Measurements from ENCODE around the gene LTO1. TPM values are rescaled to one million over a fixed set of nuclear protein-coding genes. Genes with fewer than 3 reads are reported as not detected.

Gene LTO1
- total RNA-seq, 4 donors from 2014 or later: 28.3 to 131 (median 54.6) TPM

DNA sequence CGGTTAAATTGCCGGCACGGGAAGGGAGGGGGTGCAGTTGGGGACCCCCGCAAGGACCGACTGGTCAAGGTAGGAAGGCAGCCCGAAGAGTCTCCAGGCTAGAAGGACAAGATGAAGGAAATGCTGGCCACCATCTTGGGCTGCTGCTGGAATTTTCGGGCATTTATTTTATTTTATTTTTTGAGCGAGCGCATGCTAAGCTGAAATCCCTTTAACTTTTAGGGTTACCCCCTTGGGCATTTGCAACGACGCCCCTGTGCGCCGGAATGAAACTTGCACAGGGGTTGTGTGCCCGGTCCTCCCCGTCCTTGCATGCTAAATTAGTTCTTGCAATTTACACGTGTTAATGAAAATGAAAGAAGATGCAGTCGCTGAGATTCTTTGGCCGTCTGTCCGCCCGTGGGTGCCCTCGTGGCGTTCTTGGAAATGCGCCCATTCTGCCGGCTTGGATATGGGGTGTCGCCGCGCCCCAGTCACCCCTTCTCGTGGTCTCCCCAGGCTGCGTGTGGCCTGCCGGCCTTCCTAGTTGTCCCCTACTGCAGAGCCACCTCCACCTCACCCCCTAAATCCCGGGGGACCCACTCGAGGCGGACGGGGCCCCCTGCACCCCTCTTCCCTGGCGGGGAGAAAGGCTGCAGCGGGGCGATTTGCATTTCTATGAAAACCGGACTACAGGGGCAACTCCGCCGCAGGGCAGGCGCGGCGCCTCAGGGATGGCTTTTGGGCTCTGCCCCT lies 34.7 kb downstream of the LTO1 start:
- in situ Hi-C loops (cut with MboI; ENCODE audit: low pct_ligation_motif_present in 1 of 4, low pct_unique_long_range_greater_than_20kb in 1 of 4, low sequenced_read_pairs in 3 of 4) (loop anchor here in 2 of 4 donors (5.0 to 25.0 kb wide), 3 partner anchors 203 to 536 kb away; partner anchors contain the start of gene MYEOV (in 1 of the 2)), intact Hi-C loops (cut with DNase I; ENCODE audit: low total_unique reads) (no loop called here)
- H3K9me3 ChIP-seq: no peaks in the 10 kb centered on the region
- 0 to 4% methylated on average over 3 to 37 of the region's 43 CpGs for WGBS, 2 donors (ENCODE audit: low coverage in 1 of 2)
- H3K27me3 ChIP-seq: peaks cover 58% of the 10 kb centered on the region
- peak; percentile 49 for DNase-seq
- H3K27ac ChIP-seq: peak overlapping the region; percentile 82 to 89 (median 86)
- H3K4me1 ChIP-seq: peaks cover 38 to 80% (median 73%) of the 10 kb centered on the region in 4 donors
- TF ChIP-seq POLR2AphosphoS5 (IDR thresholded peaks at IDR 0.05) (no peak), EP300 (IDR thresholded peaks at IDR 0.05; ENCODE audit: low read depth) (no peak), POLR2A (IDR thresholded peaks at IDR 0.05) (no peak)
- TF ChIP-seq, protein P1, sequence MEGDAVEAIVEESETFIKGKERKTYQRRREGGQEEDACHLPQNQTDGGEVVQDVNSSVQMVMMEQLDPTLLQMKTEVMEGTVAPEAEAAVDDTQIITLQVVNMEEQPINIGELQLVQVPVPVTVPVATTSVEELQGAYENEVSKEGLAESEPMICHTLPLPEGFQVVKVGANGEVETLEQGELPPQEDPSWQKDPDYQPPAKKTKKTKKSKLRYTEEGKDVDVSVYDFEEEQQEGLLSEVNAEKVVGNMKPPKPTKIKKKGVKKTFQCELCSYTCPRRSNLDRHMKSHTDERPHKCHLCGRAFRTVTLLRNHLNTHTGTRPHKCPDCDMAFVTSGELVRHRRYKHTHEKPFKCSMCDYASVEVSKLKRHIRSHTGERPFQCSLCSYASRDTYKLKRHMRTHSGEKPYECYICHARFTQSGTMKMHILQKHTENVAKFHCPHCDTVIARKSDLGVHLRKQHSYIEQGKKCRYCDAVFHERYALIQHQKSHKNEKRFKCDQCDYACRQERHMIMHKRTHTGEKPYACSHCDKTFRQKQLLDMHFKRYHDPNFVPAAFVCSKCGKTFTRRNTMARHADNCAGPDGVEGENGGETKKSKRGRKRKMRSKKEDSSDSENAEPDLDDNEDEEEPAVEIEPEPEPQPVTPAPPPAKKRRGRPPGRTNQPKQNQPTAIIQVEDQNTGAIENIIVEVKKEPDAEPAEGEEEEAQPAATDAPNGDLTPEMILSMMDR (IDR thresholded peaks at IDR 0.05): peak in 1 of 5 experiments; percentile 8
- H3K36me3 ChIP-seq: no peaks in the 10 kb centered on the region
- peak overlapping the region; percentile 71 to 93 (median 78) for H3K4me3 ChIP-seq

DNA sequence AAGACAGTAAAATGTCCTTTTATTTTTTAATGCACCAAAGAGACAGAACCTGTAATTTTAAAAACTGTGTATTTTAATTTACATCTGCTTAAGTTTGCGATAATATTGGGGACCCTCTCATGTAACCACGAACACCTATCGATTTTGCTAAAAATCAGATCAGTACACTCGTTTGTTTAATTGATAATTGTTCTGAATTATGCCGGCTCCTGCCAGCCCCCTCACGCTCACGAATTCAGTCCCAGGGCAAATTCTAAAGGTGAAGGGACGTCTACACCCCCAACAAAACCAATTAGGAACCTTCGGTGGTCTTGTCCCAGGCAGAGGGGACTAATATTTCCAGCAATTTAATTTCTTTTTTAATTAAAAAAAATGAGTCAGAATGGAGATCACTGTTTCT lies 35.3 kb downstream of the LTO1 start:
- peaks cover 58% of the 10 kb centered on the region for H3K27me3 ChIP-seq
- WGBS, 2 donors (ENCODE audit: low coverage in 1 of 2): 10 to 17% methylated on average over 2 to 9 of the region's 9 CpGs
- H3K27ac ChIP-seq: no peak overlapping the region
- H3K4me3 ChIP-seq: no peak overlapping the region
- peaks cover 38 to 76% (median 71%) of the 10 kb centered on the region in 4 donors for H3K4me1 ChIP-seq
- intact Hi-C loops (cut with DNase I; ENCODE audit: low total_unique reads): no loop called here
- in situ Hi-C loops (cut with MboI; ENCODE audit: low pct_ligation_motif_present in 1 of 4, low pct_unique_long_range_greater_than_20kb in 1 of 4, low sequenced_read_pairs in 3 of 4): loop anchor here in 2 of 4 donors (5.0 to 25.0 kb wide), 3 partner anchors 203 to 535 kb away; partner anchors contain the start of gene MYEOV (in 1 of the 2)
- H3K9me3 ChIP-seq: no peaks in the 10 kb centered on the region
- DNase-seq: no peak
- no peaks in the 10 kb centered on the region for H3K36me3 ChIP-seq
- TF ChIP-seq POLR2AphosphoS5 (IDR thresholded peaks at IDR 0.05) (no peak), POLR2A (IDR thresholded peaks at IDR 0.05) (no peak), EP300 (IDR thresholded peaks at IDR 0.05; ENCODE audit: low read depth) (no peak)
- TF ChIP-seq, protein P1 (IDR thresholded peaks at IDR 0.05): no peak

DNA sequence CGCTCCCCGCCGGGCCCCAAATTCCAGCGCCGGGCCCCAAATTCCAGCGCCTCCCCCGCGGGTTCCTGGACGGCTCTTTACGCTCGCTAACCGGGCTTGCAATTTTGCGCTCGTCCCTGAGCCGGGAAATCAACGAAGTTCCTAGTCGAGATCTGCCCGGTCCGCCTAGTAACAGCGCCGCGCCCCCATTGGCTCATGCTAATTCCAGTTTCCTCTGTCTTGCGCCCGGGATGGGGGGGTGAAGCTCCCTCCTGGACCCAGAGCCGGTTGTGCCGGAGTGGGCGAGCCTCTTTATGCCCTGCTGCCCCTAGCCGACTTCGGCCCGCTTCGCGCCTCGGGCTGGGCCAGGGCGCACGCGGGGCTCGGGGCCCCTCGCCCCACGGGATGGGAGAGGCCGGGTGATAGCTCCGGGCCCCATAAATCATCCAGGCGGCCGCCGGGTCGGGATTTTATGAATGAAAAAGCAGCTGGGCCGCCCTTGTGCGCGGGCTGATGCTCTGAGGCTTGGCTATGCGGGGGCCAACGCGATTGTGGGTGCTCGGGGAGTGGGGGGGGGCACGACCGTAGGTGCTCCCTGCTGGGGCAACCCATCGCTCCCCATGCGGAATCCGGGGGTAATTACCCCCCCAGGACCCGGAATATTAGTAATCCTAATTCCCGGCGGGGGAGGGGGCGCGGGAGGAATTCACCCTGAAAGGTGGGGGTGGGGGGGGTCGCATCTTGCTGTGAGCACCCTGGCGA lies 36.0 kb downstream of the LTO1 start:
- TF ChIP-seq, protein P1 (IDR thresholded peaks at IDR 0.05): no peak
- peak; percentile 13 for TF ChIP-seq POLR2A (IDR thresholded peaks at IDR 0.05)
- peak; percentile 50 to 63 (median 51) for TF ChIP-seq POLR2AphosphoS5 (IDR thresholded peaks at IDR 0.05)
- H3K4me3 ChIP-seq: peak overlapping the region in 3 of 4 donors; percentile 32 to 50 (median 35)
- 0 to 2% methylated on average over 7 to 49 of the region's 64 CpGs for WGBS, 2 donors (ENCODE audit: low coverage in 1 of 2)
- intact Hi-C loops (cut with DNase I; ENCODE audit: low total_unique reads): no loop called here
- in situ Hi-C loops (cut with MboI; ENCODE audit: low pct_ligation_motif_present in 1 of 4, low pct_unique_long_range_greater_than_20kb in 1 of 4, low sequenced_read_pairs in 3 of 4): loop anchor here in 1 of 4 donors (25.0 kb wide), 1 partner anchor 202 kb away; no protein-coding TSS in a partner anchor
- H3K9me3 ChIP-seq: no peaks in the 10 kb centered on the region
- peak overlapping the region; percentile 73 to 76 (median 74) for H3K27ac ChIP-seq
- peaks cover 32 to 68% (median 64%) of the 10 kb centered on the region in 4 donors for H3K4me1 ChIP-seq
- peak; percentile 94 for DNase-seq
- H3K27me3 ChIP-seq: peaks cover 61% of the 10 kb centered on the region
- no peaks in the 10 kb centered on the region for H3K36me3 ChIP-seq

All from transverse colon (tissue), 4 donors.